Esophagus squamous epithelium (tissue), 4 donors: ENCODE results near the gene IRF2BP2.
A peak's percentile ranks its signal among the peaks of the same experiment; 100 is the strongest.

Experiments used
- CTCF ChIP-seq, 6 experiments: fragments of 450-650 bp in 4 of 6; fragments of 200-600 bp in 2 of 6; sonication (generic) in 2 of 6; IDR thresholded peaks; one replicate each; pipeline ENCODE4 v1.5.1; 2016 to 2019; ENCODE audit warnings: antibody characterized with exemption in 6 of 6, mild to moderate bottlenecking in 4 of 6, moderate library complexity in 4 of 6
- POLR2A ChIP-seq, 4 donors: fragments of 450-650 bp; IDR thresholded peaks; one replicate each; pipeline ENCODE4 v1.6.1; 2017; ENCODE audit warnings: antibody characterized with exemption in 4 of 4, mild to moderate bottlenecking in 4 of 4, moderate library complexity in 3 of 4

DNA sequence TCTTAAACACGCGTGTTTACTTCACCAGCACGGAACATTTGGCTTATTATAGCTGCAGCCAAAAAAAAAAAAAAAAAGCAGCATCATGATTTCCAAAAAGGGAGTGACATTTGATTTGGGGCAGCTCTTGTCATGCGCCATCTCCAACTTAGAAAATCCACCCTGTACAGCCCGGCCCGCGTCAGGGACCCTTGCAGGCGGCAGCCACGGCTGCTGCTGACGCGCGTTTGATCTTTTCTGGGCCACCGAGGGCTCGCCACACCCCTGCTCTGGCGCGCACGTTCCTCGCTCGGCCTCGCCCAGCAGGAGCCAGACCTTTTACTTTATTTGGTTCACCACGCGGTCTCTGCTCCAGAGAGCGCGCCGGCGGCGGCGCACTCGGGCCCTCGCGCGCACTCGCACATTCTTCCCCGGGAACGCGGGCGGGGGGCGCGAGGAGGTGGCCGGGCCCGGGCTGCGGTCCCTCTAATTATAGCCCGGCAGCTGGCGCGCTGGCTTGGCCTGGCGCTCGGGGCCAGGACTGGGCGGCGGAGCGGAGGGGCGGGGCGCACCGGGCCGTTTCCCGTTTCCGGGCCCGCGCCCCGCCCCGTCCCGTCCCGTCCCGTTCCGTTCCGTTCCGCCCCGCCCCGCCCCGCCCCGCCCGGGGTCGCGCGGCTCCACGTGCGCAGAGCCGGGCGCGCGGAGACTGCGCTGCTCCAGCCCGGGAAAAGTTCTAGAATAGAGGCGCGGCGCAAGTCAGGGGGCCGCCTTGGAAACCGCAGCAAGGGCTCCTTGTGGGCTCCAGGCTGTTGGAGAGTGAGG is 10.2 kb downstream of the IRF2BP2 start:
- peak in 3 of 4 donors; percentile 62 to 91 (median 81) for TF ChIP-seq POLR2A (IDR thresholded peaks at IDR 0.05)
- TF ChIP-seq CTCF (IDR thresholded peaks at IDR 0.05) = peak in 1 of 6 experiments; percentile 9
